Tibial artery (tissue), 4 donors: ENCODE measurements around the gene RAB11FIP4.

ENCODE experiments used
- DNase-seq, 2 donors: peaks; one replicate each; pipeline ENCODE4 v3.0.0-alpha.2; 2019
- H3K27ac ChIP-seq, 2 donors: fragments of 200-600 bp; sonication (generic) in 1 of 2; 1 replicate in 1 of 2; 2 replicates in 1 of 2; pipeline ENCODE4 v1.5.1; 2018 to 2019; ENCODE audit warnings: mild to moderate bottlenecking in 1 of 2
- H3K27me3 ChIP-seq, 2 donors: fragments of 200-600 bp; sonication (generic) in 1 of 2; one replicate each; pipeline versions ENCODE4 v1.5.1 to v1.6.0; 2016 to 2019
- H3K36me3 ChIP-seq, 3 donors: fragments of 200-600 bp; sonication (generic) in 2 of 3; one replicate each; pipeline ENCODE4 v1.5.1; 2016 to 2019; ENCODE audit warnings: mild to moderate bottlenecking in 2 of 3
- H3K4me1 ChIP-seq, 4 donors: fragments of 200-600 bp; sonication (generic) in 2 of 4; 1 replicate in 3 of 4; 2 replicates in 1 of 4; pipeline ENCODE4 v1.5.1; 2016 to 2019
- H3K4me3 ChIP-seq, 2 donors: fragments of 200-600 bp; sonication (generic) in 1 of 2; 1 replicate in 1 of 2; 2 replicates in 1 of 2; pipeline ENCODE4 v1.5.1; 2018 to 2019; ENCODE audit warnings: mild to moderate bottlenecking in 2 of 2
- H3K9me3 ChIP-seq, 3 donors: fragments of 200-600 bp; sonication (generic) in 1 of 3; one replicate each; pipeline ENCODE4 v1.5.1; 2016 to 2019
- CTCF ChIP-seq, 2 experiments: fragments of 200-600 bp in 1 of 2; fragments of 450-650 bp in 1 of 2; IDR thresholded peaks; one replicate each; pipeline ENCODE4 v1.5.1; 2017 to 2019; ENCODE audit warnings: antibody characterized with exemption in 2 of 2, mild to moderate bottlenecking in 1 of 2, moderate library complexity in 1 of 2
- intact Hi-C: fragments of 100-400 bp; cut with DNase I; formaldehyde crosslinking; loops from one replicate; pipeline ENCODE4 v1.15.0; 2023; ENCODE audit warnings: low total_unique reads

Gene RAB11FIP4

GRCh38 chr17:31496097-31496496 lies 104.6 kb downstream of the RAB11FIP4 start:
- H3K9me3 ChIP-seq: no peaks in the 10 kb centered on the region
- intact Hi-C loops: no loop called here
- DNase-seq: no peak
- H3K27me3 ChIP-seq: peaks cover 0 to 4% of the 10 kb centered on the region in 2 donors
- H3K4me3 ChIP-seq: no peak overlapping the region
- H3K4me1 ChIP-seq: peaks cover 0 to 16% (median 8%) of the 10 kb centered on the region in 4 donors
- H3K36me3 ChIP-seq: no peaks in the 10 kb centered on the region
- no peak overlapping the region for H3K27ac ChIP-seq
- TF ChIP-seq CTCF (IDR thresholded peaks at IDR 0.05): no peak

GRCh38 chr17:31496601-31497000 lies 105.1 kb downstream of the RAB11FIP4 start:
- H3K4me1 ChIP-seq: peaks cover 0 to 16% (median 8%) of the 10 kb centered on the region in 4 donors
- H3K27ac ChIP-seq: no peak overlapping the region
- peaks cover 0 to 4% of the 10 kb centered on the region in 2 donors for H3K27me3 ChIP-seq
- H3K4me3 ChIP-seq: no peak overlapping the region
- H3K36me3 ChIP-seq: no peaks in the 10 kb centered on the region
- TF ChIP-seq CTCF (IDR thresholded peaks at IDR 0.05): no peak
- no peak for DNase-seq
- intact Hi-C loops: no loop called here
- no peaks in the 10 kb centered on the region for H3K9me3 ChIP-seq

GRCh38 chr17:31497431-31497830 lies 106.0 kb downstream of the RAB11FIP4 start:
- Histone ChIP-seq H3K4me1 (peaks cover 0 to 16% (median 8%) of the 10 kb centered on the region in 4 donors), H3K36me3 (no peaks in the 10 kb centered on the region), H3K4me3 (no peak overlapping the region), H3K27me3 (peaks cover 0 to 4% of the 10 kb centered on the region in 2 donors), H3K9me3 (no peaks in the 10 kb centered on the region), H3K27ac (no peak overlapping the region)
- DNase-seq: no peak
- no peak for TF ChIP-seq CTCF (IDR thresholded peaks at IDR 0.05)
- intact Hi-C loops: no loop called here

GRCh38 chr17:31497994-31498826 lies 106.7 kb downstream of the RAB11FIP4 start:
- H3K9me3 ChIP-seq: no peaks in the 10 kb centered on the region
- H3K27ac ChIP-seq: no peak overlapping the region
- DNase-seq: no peak
- intact Hi-C loops: no loop called here
- TF ChIP-seq CTCF (IDR thresholded peaks at IDR 0.05): no peak
- H3K36me3 ChIP-seq: no peaks in the 10 kb centered on the region
- H3K4me1 ChIP-seq: peaks cover 0 to 16% (median 8%) of the 10 kb centered on the region in 4 donors
- no peak overlapping the region for H3K4me3 ChIP-seq
- peaks cover 0 to 4% of the 10 kb centered on the region in 2 donors for H3K27me3 ChIP-seq

GRCh38 chr17:31499771-31500554 lies 108.5 kb downstream of the RAB11FIP4 start:
- no peak for TF ChIP-seq CTCF (IDR thresholded peaks at IDR 0.05)
- peaks cover 0 to 4% of the 10 kb centered on the region in 2 donors for H3K27me3 ChIP-seq
- H3K27ac ChIP-seq: no peak overlapping the region
- H3K4me1 ChIP-seq: peaks cover 0 to 16% (median 8%) of the 10 kb centered on the region in 4 donors
- intact Hi-C loops: no loop called here
- DNase-seq: no peak
- no peaks in the 10 kb centered on the region for H3K9me3 ChIP-seq
- H3K4me3 ChIP-seq: no peak overlapping the region
- no peaks in the 10 kb centered on the region for H3K36me3 ChIP-seq
